Measurements from ENCODE around the gene DIAPH2. TPM values are rescaled to one million over a fixed set of nuclear protein-coding genes. Genes with fewer than 3 reads are reported as not detected.
A peak's percentile ranks its signal among the peaks of the same experiment; 100 is the strongest.

The DIAPH2 gene
- total and polyA plus RNA-seq, 2 donors (not counting 1 experiment from before 2014, with no cell fraction given), result 4.2 to 32.4 TPM

- Histone ChIP-seq H3K9me3 (ENCODE audit: control extremely low read depth in 1 of 3, control insufficient read depth in 2 of 3, insufficient read depth in 1 of 3, low read length in 2 of 3) (no peaks in the 10 kb centered on the region), H3K27ac (ENCODE audit: low read length in 2 of 2) (no peak overlapping the region), H3K4me3 (ENCODE audit: control extremely low read depth in 1 of 5, extremely low read depth in 1 of 5, insufficient read depth in 1 of 5, low read depth in 2 of 5, low read length in 4 of 5) (no peak overlapping the region), H3K79me2 (ENCODE audit: control insufficient read depth, insufficient read depth, low read length) (no peaks in the 10 kb centered on the region), H3K4me2 (replicated peaks; ENCODE audit: low read depth, low read length, poor library complexity, severe bottlenecking) (no peak overlapping the region), H2AFZ (ENCODE audit: insufficient read depth, low read depth, low read length, poor library complexity, severe bottlenecking) (no peak overlapping the region), H4K20me1 (ENCODE audit: control insufficient read depth, insufficient read depth, low read length, poor library complexity, severe bottlenecking) (no peaks in the 10 kb centered on the region), H3K27me3 (replicated peaks in 1 of 4; ENCODE audit: control extremely low read depth in 1 of 4, control insufficient read depth in 3 of 4, insufficient read depth in 4 of 4, low read length in 3 of 4) (no peaks in the 10 kb centered on the region), H3K4me1 (ENCODE audit: control insufficient read depth in 2 of 2, insufficient read depth in 2 of 2, low read length in 2 of 2) (no peaks in the 10 kb centered on the region), H3K9ac (ENCODE audit: low read length) (no peak overlapping the region), H3K36me3 (replicated peaks in 1 of 2; ENCODE audit: control extremely low read depth in 1 of 2, control insufficient read depth in 1 of 2, extremely low read depth in 1 of 2, insufficient read depth in 2 of 2, low read length in 1 of 2) (no peaks in the 10 kb centered on the region)
- Mint-ChIP-seq H3K4me1 (no peaks in the 10 kb centered on the region), H3K4me3 (no peak overlapping the region), H3K27me3 (peaks cover 8% of the 10 kb centered on the region), H3K9me3 (ENCODE audit: insufficient read depth) (peaks cover 3% of the 10 kb centered on the region), H3K27ac (no peak overlapping the region)
- POLR2A ChIA-PET, result no interaction called here
- intact Hi-C loops (cut with micrococcal nuclease), result no loop called here
- DNase-seq (no peak), ATAC-seq (ENCODE audit: low read depth) (no peak)
- no peak for TF ChIP-seq EZH2 (IDR thresholded peaks at IDR 0.05; ENCODE audit: borderline replicate concordance, insufficient read depth, low read depth, low read length, poor library complexity, severe bottlenecking)
- TF ChIP-seq, protein P1, sequence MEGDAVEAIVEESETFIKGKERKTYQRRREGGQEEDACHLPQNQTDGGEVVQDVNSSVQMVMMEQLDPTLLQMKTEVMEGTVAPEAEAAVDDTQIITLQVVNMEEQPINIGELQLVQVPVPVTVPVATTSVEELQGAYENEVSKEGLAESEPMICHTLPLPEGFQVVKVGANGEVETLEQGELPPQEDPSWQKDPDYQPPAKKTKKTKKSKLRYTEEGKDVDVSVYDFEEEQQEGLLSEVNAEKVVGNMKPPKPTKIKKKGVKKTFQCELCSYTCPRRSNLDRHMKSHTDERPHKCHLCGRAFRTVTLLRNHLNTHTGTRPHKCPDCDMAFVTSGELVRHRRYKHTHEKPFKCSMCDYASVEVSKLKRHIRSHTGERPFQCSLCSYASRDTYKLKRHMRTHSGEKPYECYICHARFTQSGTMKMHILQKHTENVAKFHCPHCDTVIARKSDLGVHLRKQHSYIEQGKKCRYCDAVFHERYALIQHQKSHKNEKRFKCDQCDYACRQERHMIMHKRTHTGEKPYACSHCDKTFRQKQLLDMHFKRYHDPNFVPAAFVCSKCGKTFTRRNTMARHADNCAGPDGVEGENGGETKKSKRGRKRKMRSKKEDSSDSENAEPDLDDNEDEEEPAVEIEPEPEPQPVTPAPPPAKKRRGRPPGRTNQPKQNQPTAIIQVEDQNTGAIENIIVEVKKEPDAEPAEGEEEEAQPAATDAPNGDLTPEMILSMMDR (IDR thresholded peaks at IDR 0.05), result no peak
- CTCF ChIA-PET, result no interaction called here
- 97% methylated on average over 14 of the region's 20 CpGs for WGBS (ENCODE audit: insufficient coverage)
Measured at GRCh38 chrX:96655947-96656623, 28.6 kb upstream of the DIAPH2 start.

DNA sequence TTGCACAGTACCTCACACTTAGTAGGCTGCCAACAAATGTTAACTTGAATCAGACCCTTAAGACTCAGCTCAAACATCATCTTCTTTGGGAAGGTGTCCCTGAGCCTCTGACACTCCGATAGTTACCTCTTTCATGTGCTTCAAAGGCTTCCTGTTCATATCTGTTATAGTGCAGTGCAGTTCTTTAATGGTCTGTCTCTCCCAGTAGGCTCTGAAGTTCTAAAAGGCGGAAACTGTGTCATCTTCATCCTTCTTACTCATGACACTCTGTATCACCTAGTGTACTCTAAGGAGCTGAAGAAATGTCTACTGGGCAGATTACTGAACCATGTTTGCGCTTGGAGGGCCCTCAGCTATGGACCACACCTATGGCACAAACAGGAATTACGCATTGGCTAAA is 2.1 kb upstream of the DIAPH2 start:
- TF ChIP-seq, protein P1 (IDR thresholded peaks at IDR 0.05), result no peak
- no peak for TF ChIP-seq EZH2 (IDR thresholded peaks at IDR 0.05; ENCODE audit: borderline replicate concordance, insufficient read depth, low read depth, low read length, poor library complexity, severe bottlenecking)
- Histone ChIP-seq H3K4me3 (ENCODE audit: control extremely low read depth in 1 of 5, extremely low read depth in 1 of 5, insufficient read depth in 1 of 5, low read depth in 2 of 5, low read length in 4 of 5) (no peak overlapping the region), H3K27ac (ENCODE audit: low read length in 2 of 2) (no peak overlapping the region), H3K36me3 (replicated peaks in 1 of 2; ENCODE audit: control extremely low read depth in 1 of 2, control insufficient read depth in 1 of 2, extremely low read depth in 1 of 2, insufficient read depth in 2 of 2, low read length in 1 of 2) (no peaks in the 10 kb centered on the region), H3K4me1 (ENCODE audit: control insufficient read depth in 2 of 2, insufficient read depth in 2 of 2, low read length in 2 of 2) (peaks cover 4 to 13% of the 10 kb centered on the region in 2 donors), H2AFZ (ENCODE audit: insufficient read depth, low read depth, low read length, poor library complexity, severe bottlenecking) (no peak overlapping the region), H3K9me3 (ENCODE audit: control extremely low read depth in 1 of 3, control insufficient read depth in 2 of 3, insufficient read depth in 1 of 3, low read length in 2 of 3) (no peaks in the 10 kb centered on the region), H3K4me2 (replicated peaks; ENCODE audit: low read depth, low read length, poor library complexity, severe bottlenecking) (no peak overlapping the region), H3K27me3 (replicated peaks in 1 of 4; ENCODE audit: control extremely low read depth in 1 of 4, control insufficient read depth in 3 of 4, insufficient read depth in 4 of 4, low read length in 3 of 4) (no peaks in the 10 kb centered on the region), H3K79me2 (ENCODE audit: control insufficient read depth, insufficient read depth, low read length) (peaks cover 2% of the 10 kb centered on the region), H3K9ac (ENCODE audit: low read length) (no peak overlapping the region), H4K20me1 (ENCODE audit: control insufficient read depth, insufficient read depth, low read length, poor library complexity, severe bottlenecking) (no peaks in the 10 kb centered on the region)
- intact Hi-C loops (cut with micrococcal nuclease), result no loop called here
- CTCF ChIA-PET, result no interaction called here
- Mint-ChIP-seq H3K4me1 (peaks cover 27% of the 10 kb centered on the region), H3K27ac (peak overlapping the region; percentile 37), H3K27me3 (no peaks in the 10 kb centered on the region), H3K9me3 (ENCODE audit: insufficient read depth) (no peaks in the 10 kb centered on the region), H3K4me3 (no peak overlapping the region)
- POLR2A ChIA-PET, result no interaction called here
- WGBS (ENCODE audit: insufficient coverage), result no CpG with 5 or more reads among the region's 4 CpGs
- no peak for ATAC-seq (ENCODE audit: low read depth)
- peak; percentile 8 for DNase-seq

Data from B cell (primary cell).